Measurements from ENCODE around the gene PDCD1LG2. TPM values are rescaled to one million over a fixed set of nuclear protein-coding genes. Genes with fewer than 3 reads are reported as not detected.

PDCD1LG2 gene
- total RNA-seq, 2 donors from 2014 or later, result 1.4 TPM; not detected in 1

- H3K27me3 ChIP-seq (replicated peaks; ENCODE audit: insufficient read depth), result no peaks in the 10 kb centered on the region
- no peak overlapping the region for H3K27ac ChIP-seq
- WGBS, result 72% methylated on average over 4 of the region's 4 CpGs
- no peaks in the 10 kb centered on the region for H3K4me1 ChIP-seq (replicated peaks)
- TF ChIP-seq POLR2AphosphoS5 (IDR thresholded peaks at IDR 0.05) (no peak), CTCF (IDR thresholded peaks at IDR 0.05) (no peak), POLR2A (IDR thresholded peaks at IDR 0.05) (no peak)
- no peak overlapping the region for H3K4me3 ChIP-seq
- no peaks in the 10 kb centered on the region for H3K36me3 ChIP-seq
- no peaks in the 10 kb centered on the region for H3K9me3 ChIP-seq
- intact Hi-C loops (cut with DNase I), result no loop called here
- no peak for DNase-seq (ENCODE audit: low spot score)
Measured at GRCh38 chr9:5553211-5553610, 42.9 kb downstream of the PDCD1LG2 start.

DNA sequence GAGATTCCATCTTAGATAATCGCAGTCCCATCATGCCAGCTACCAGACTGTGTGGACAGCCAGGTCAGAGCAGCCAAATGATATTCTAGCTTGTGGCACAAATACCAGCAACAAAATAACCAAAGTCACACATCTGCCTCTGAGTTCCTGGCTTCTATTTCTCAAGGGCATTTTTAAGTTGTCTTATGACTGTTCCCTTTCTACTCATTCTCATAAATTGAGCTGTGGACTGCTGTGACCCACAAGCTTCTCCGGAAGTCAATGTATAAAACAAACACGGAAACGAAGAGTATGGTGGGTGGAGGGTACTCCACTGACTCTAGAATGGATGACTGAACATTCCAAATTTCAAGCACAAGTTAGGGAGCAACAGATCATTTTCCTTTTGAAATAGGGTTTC lies 43.9 kb downstream of the PDCD1LG2 start:
- Histone ChIP-seq H3K27ac (no peak overlapping the region), H3K4me1 (replicated peaks) (no peaks in the 10 kb centered on the region), H3K9me3 (no peaks in the 10 kb centered on the region), H3K4me3 (no peak overlapping the region), H3K36me3 (no peaks in the 10 kb centered on the region), H3K27me3 (replicated peaks; ENCODE audit: insufficient read depth) (no peaks in the 10 kb centered on the region)
- no peak for DNase-seq (ENCODE audit: low spot score)
- TF ChIP-seq CTCF (IDR thresholded peaks at IDR 0.05) (no peak), POLR2A (IDR thresholded peaks at IDR 0.05) (no peak), POLR2AphosphoS5 (IDR thresholded peaks at IDR 0.05) (no peak)
- WGBS, result 89% methylated on average over 4 of the region's 4 CpGs
- intact Hi-C loops (cut with DNase I), result no loop called here

- 76% methylated on average over 5 of the region's 5 CpGs for WGBS
- Histone ChIP-seq H3K27me3 (replicated peaks; ENCODE audit: insufficient read depth) (no peaks in the 10 kb centered on the region), H3K27ac (no peak overlapping the region), H3K4me1 (replicated peaks) (no peaks in the 10 kb centered on the region), H3K36me3 (no peaks in the 10 kb centered on the region), H3K9me3 (no peaks in the 10 kb centered on the region), H3K4me3 (no peak overlapping the region)
- intact Hi-C loops (cut with DNase I), result no loop called here
- TF ChIP-seq POLR2AphosphoS5 (IDR thresholded peaks at IDR 0.05) (no peak), POLR2A (IDR thresholded peaks at IDR 0.05) (no peak), CTCF (IDR thresholded peaks at IDR 0.05) (no peak)
- DNase-seq (ENCODE audit: low spot score), result no peak
Measured at GRCh38 chr9:5556101-5556705, 45.9 kb downstream of the PDCD1LG2 start.

DNA sequence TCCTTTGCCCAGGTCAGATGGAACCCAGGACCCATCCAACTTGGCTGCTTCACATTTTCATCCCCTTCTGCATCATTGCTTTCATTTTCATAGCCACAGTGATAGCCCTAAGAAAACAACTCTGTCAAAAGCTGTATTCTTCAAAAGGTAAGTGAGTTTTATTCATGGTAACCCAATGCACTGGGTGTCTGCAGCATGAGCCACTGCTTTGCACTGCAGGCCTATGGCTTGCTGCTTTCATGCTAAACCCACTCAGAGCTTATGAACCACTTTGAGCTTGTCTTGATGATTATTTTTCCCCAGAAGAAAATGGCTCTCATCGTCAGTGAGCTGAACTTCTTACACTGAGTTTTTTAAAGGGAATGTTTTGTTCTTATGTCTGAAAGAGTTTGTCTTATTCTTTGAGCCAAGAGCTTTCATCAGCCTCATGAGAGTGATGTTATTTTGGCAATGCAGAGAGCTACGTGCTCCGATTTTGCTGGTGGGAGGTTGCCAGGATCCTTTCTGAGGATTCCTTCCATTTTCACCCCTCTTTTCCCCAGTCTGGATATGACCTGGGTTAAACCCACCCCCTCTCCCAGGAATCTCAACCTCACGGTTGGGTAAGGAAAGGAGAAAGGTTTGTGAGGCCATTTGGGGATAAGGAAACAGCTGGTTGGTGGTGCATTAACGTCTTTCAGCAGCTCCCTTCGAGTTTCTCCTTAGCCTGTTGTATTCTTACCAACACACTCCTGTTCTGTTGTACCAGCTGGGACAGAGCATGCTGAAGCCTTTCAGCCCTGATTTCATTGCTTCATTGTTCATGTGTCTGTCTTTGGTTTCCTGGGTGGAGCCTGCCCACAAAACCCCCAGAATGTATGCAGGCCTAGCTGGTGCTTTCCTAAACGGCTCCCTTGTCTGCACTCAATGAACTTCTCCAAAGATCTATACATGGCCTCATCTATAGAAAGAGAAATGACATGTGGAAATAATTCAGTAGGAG lies 47.6 kb downstream of the PDCD1LG2 start:
- no peaks in the 10 kb centered on the region for H3K4me1 ChIP-seq (replicated peaks)
- intact Hi-C loops (cut with DNase I), result no loop called here
- H3K27ac ChIP-seq, result peak overlapping the region in 1 of 2 donors; percentile 2
- H3K4me3 ChIP-seq, result no peak overlapping the region
- 36% methylated on average over 7 of the region's 7 CpGs for WGBS
- H3K9me3 ChIP-seq, result no peaks in the 10 kb centered on the region
- DNase-seq (ENCODE audit: low spot score), result no peak
- no peak for TF ChIP-seq CTCF (IDR thresholded peaks at IDR 0.05)
- TF ChIP-seq POLR2A (IDR thresholded peaks at IDR 0.05), result no peak
- no peak for TF ChIP-seq POLR2AphosphoS5 (IDR thresholded peaks at IDR 0.05)
- H3K27me3 ChIP-seq (replicated peaks; ENCODE audit: insufficient read depth), result no peaks in the 10 kb centered on the region
- H3K36me3 ChIP-seq, result no peaks in the 10 kb centered on the region
